Keratinocyte (primary cell): ENCODE data around the gene SESTD1. TPM values are rescaled to one million over a fixed set of nuclear protein-coding genes. Genes with fewer than 3 reads are reported as not detected.

Experiments
- DNase-seq: peaks from one replicate; pipeline ENCODE4 v3.0.0-alpha.2; 2011; ENCODE audit warnings: low read depth, missing footprints, low spot score
- FAIRE-seq: peaks from 2 replicates; lab custom pipeline; 2011; peaks lifted over from hg19 to GRCh38; lab: Jason Lieb, UNC
- H2AFZ ChIP-seq: 2 replicates; pipeline ENCODE4 v1.6.0; 2012; ENCODE audit warnings: low read length, control low read depth, inconsistent platforms; ENCODE audit not compliant: control insufficient read depth
- H3K27ac ChIP-seq: 2 replicates; pipeline ENCODE4 v1.5.1; 2011; ENCODE audit warnings: low read length; ENCODE audit not compliant: control insufficient read depth, insufficient read depth
- H3K27me3 ChIP-seq: 3 replicates; pipeline ENCODE4 v1.6.0; 2011; ENCODE audit warnings: low read length; ENCODE audit not compliant: control insufficient read depth, insufficient read depth; ENCODE audit errors: extremely low read depth
- H3K36me3 ChIP-seq, 2 experiments: 2 replicates in 1 of 2; 3 replicates in 1 of 2; pipeline ENCODE4 v1.5.1; 2011; ENCODE audit warnings: low read length in 2 of 2, mild to moderate bottlenecking in 1 of 2; ENCODE audit not compliant: control insufficient read depth in 2 of 2, insufficient read depth in 2 of 2; ENCODE audit errors: extremely low read depth in 1 of 2
- H3K4me1 ChIP-seq: 3 replicates; pipeline ENCODE4 v1.5.1; 2011; ENCODE audit warnings: low read length; ENCODE audit not compliant: control insufficient read depth, insufficient read depth; ENCODE audit errors: extremely low read depth
- H3K4me2 ChIP-seq: 3 replicates; pipeline ENCODE4 v1.6.0; 2011; ENCODE audit warnings: low read depth, low read length; ENCODE audit not compliant: control insufficient read depth, insufficient read depth; ENCODE audit errors: extremely low read depth
- H3K4me3 ChIP-seq, 3 experiments: fragments of 200-600 bp in 1 of 3; sonication (generic) in 1 of 3; 2 replicates in 2 of 3; 3 replicates in 1 of 3; pipeline ENCODE4 v1.5.1; 2011 to 2016; ENCODE audit warnings: low read length in 3 of 3, mild to moderate bottlenecking in 3 of 3, control low read depth in 2 of 3, inconsistent platforms in 1 of 3, low read depth in 1 of 3, mixed read lengths in 1 of 3, mixed run types in 1 of 3, moderate library complexity in 1 of 3; ENCODE audit not compliant: control insufficient read depth in 2 of 3, insufficient read depth in 2 of 3; ENCODE audit errors: extremely low read depth in 1 of 3
- H3K79me2 ChIP-seq: 2 replicates; pipeline ENCODE4 v1.6.0; 2012; ENCODE audit warnings: low read length; ENCODE audit not compliant: control insufficient read depth, insufficient read depth
- H3K9ac ChIP-seq: 3 replicates; pipeline ENCODE4 v1.6.0; 2011; ENCODE audit warnings: low read length; ENCODE audit not compliant: control insufficient read depth, insufficient read depth; ENCODE audit errors: extremely low read depth
- H3K9me1 ChIP-seq: 3 replicates; pipeline ENCODE4 v1.6.0; 2011; ENCODE audit warnings: low read length; ENCODE audit not compliant: control insufficient read depth, insufficient read depth; ENCODE audit errors: extremely low read depth
- H3K9me3 ChIP-seq: 2 replicates; pipeline ENCODE4 v1.5.1; 2012; ENCODE audit warnings: low read depth, low read length; ENCODE audit not compliant: control insufficient read depth
- H4K20me1 ChIP-seq: 3 replicates; pipeline ENCODE4 v1.6.0; 2011; ENCODE audit warnings: low read length; ENCODE audit not compliant: control insufficient read depth, insufficient read depth; ENCODE audit errors: extremely low read depth
- EZH2 ChIP-seq: IDR thresholded peaks from one replicate; pipeline ENCODE4 v1.6.1; 2012; ENCODE audit warnings: inconsistent platforms, mild to moderate bottlenecking, low read length, moderate library complexity
- dilution Hi-C: fragments of 300-500 bp; cut with MboI; formaldehyde crosslinking; loops from one replicate; pipeline ENCODE4 v1.7.0; 2020; ENCODE audit warnings: low sequenced_read_pairs; ENCODE audit not compliant: extremely low pct_ligation_motif_present
- polyA plus RNA-seq, 5 experiments: library from polyadenylated mRNA; depleted of rRNA in 3 of 5; stranded (reverse) in 3 of 5; stranded (forward) in 1 of 5; unstranded in 1 of 5; fragments of >200 nt; gene quantifications; 1 replicate in 1 of 5; 2 replicates in 3 of 5; 3 replicates in 1 of 5; pipeline versions ENCODE4 v1.2.1 to v1.2.3, GENCODE V29; 2011 to 2012; ENCODE audit warnings: missing spikeins in 2 of 5, low read depth in 1 of 5, low replicate concordance in 1 of 5
- TF ChIP-seq, protein P1 (sequence below), 3 experiments: IDR thresholded peaks in 1 of 3; conservative IDR thresholded peaks in 1 of 3; optimal IDR thresholded peaks in 1 of 3; 2 replicates in 2 of 3; 3 replicates in 1 of 3; pipeline versions ENCODE3 to v1.5.1; 2011; ENCODE audit warnings: low read length in 3 of 3, mild to moderate bottlenecking in 3 of 3, moderate library complexity in 2 of 3, control low read depth in 1 of 3, inconsistent platforms in 1 of 3; ENCODE audit not compliant: insufficient read depth in 2 of 3; ENCODE audit errors: extremely low read depth in 1 of 3

SESTD1 gene
- polyA plus RNA-seq, 1 donor (not counting 4 experiments of a cell fraction or from before 2014, with no cell fraction given) = 22.3 TPM

DNA sequence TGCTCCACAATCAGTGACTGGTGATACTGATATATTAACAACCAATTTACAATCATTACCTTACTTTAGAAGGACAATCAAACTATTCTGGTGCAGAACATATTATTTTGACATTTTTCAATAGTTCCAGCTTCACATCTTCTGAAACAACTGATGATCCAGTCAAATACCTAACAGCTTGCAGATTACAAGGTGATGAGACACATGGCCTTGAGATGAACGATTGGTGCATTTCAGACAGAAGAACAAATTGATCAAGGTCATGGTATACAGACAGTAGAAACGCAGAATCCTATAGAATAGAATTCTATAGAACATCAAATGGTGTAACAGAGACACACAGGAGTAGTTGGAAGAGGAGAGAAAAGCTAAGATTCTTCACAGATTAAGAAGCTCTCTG, 24.8 kb downstream of the SESTD1 start:
- Histone ChIP-seq H3K79me2 (peaks cover 74% of the 10 kb centered on the region), H3K9me3 (no peaks in the 10 kb centered on the region), H3K27ac (no peak overlapping the region), H3K4me3 (no peak overlapping the region), H3K27me3 (no peaks in the 10 kb centered on the region), H2AFZ (no peak overlapping the region), H4K20me1 (no peaks in the 10 kb centered on the region), H3K9ac (no peak overlapping the region), H3K36me3 (no peaks in the 10 kb centered on the region), H3K4me2 (no peak overlapping the region), H3K4me1 (peaks cover 17% of the 10 kb centered on the region), H3K9me1 (no peaks in the 10 kb centered on the region)
- FAIRE-seq (peak; percentile 71), DNase-seq (no peak)
- dilution Hi-C loops = no loop called here
- TF ChIP-seq, protein P1, sequence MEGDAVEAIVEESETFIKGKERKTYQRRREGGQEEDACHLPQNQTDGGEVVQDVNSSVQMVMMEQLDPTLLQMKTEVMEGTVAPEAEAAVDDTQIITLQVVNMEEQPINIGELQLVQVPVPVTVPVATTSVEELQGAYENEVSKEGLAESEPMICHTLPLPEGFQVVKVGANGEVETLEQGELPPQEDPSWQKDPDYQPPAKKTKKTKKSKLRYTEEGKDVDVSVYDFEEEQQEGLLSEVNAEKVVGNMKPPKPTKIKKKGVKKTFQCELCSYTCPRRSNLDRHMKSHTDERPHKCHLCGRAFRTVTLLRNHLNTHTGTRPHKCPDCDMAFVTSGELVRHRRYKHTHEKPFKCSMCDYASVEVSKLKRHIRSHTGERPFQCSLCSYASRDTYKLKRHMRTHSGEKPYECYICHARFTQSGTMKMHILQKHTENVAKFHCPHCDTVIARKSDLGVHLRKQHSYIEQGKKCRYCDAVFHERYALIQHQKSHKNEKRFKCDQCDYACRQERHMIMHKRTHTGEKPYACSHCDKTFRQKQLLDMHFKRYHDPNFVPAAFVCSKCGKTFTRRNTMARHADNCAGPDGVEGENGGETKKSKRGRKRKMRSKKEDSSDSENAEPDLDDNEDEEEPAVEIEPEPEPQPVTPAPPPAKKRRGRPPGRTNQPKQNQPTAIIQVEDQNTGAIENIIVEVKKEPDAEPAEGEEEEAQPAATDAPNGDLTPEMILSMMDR (optimal IDR thresholded peaks at IDR 0.05 in 1 of 3, IDR thresholded peaks at IDR 0.05 in 1 of 3, conservative IDR thresholded peaks at IDR 0.05 in 1 of 3; ENCODE audit: extremely low read depth in 1 of 3, insufficient read depth in 2 of 3, low read length in 3 of 3) = no peak
- no peak for TF ChIP-seq EZH2

DNA sequence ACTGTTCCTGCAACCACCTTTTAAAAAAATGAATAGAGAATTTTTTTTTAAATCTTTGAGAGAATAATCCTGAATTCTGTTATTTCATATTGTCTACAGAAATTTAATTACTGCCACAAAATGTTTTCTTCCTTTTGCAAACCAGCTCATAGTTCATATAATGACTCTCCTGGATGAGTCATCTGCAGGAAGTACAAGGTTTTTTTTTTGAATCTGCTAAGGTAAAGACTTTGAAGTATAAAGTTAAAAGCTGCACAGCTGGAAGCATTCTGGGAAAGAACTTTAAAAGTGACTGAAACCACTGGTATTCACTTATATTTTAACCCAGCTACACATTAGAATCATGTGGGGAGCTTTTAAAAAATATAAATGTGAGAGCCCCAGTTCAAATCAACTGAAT, 25.4 kb downstream of the SESTD1 start:
- Histone ChIP-seq H3K4me2 (peak overlapping the region; percentile 31), H3K9me3 (no peaks in the 10 kb centered on the region), H3K9ac (no peak overlapping the region), H4K20me1 (no peaks in the 10 kb centered on the region), H3K36me3 (no peaks in the 10 kb centered on the region), H3K4me1 (peaks cover 17% of the 10 kb centered on the region), H3K9me1 (no peaks in the 10 kb centered on the region), H3K4me3 (peak overlapping the region in 1 of 3 experiments; percentile 7), H3K79me2 (peaks cover 69% of the 10 kb centered on the region), H2AFZ (no peak overlapping the region), H3K27ac (peak overlapping the region; percentile 20), H3K27me3 (no peaks in the 10 kb centered on the region)
- peak; percentile 29 for FAIRE-seq
- TF ChIP-seq, protein P1 (optimal IDR thresholded peaks at IDR 0.05 in 1 of 3, IDR thresholded peaks at IDR 0.05 in 1 of 3, conservative IDR thresholded peaks at IDR 0.05 in 1 of 3; ENCODE audit: extremely low read depth in 1 of 3, insufficient read depth in 2 of 3, low read length in 3 of 3) = no peak
- no peak for TF ChIP-seq EZH2
- peak; percentile 9 for DNase-seq
- dilution Hi-C loops = no loop called here
